H9 (cell line): ENCODE measurements around the gene LIAS. TPM values are rescaled to one million over a fixed set of nuclear protein-coding genes. Genes with fewer than 3 reads are reported as not detected.

Experiments used
- DNase-seq: peaks from one replicate; pipeline ENCODE4 v3.0.0-alpha.2; 2017
- H2AFZ ChIP-seq: one replicate; pipeline ENCODE4 v1.6.1; 2013; ENCODE audit warnings: mild to moderate bottlenecking, low read length, control low read depth, moderate library complexity
- H2AK5ac ChIP-seq: 2 replicates; pipeline ENCODE4 v1.6.1; 2013; ENCODE audit warnings: low read length, control low read depth, mixed read lengths; ENCODE audit not compliant: insufficient read length
- H2BK120ac ChIP-seq: one replicate; pipeline ENCODE4 v1.6.1; 2013; ENCODE audit warnings: low read depth, mild to moderate bottlenecking, low read length, control low read depth, inconsistent platforms; ENCODE audit not compliant: poor library complexity, severe bottlenecking
- H2BK12ac ChIP-seq: 2 replicates; pipeline ENCODE4 v1.6.1; 2013; ENCODE audit warnings: low read length, control low read depth, mixed read lengths, low read depth; ENCODE audit not compliant: insufficient read length
- H2BK15ac ChIP-seq: 2 replicates; pipeline ENCODE4 v1.6.1; 2013; ENCODE audit warnings: low read depth, low read length, control low read depth
- H2BK20ac ChIP-seq: one replicate; pipeline ENCODE4 v1.6.1; 2013; ENCODE audit warnings: low read depth, mild to moderate bottlenecking, low read length, control low read depth, inconsistent platforms; ENCODE audit not compliant: poor library complexity, severe bottlenecking
- H2BK5ac ChIP-seq: 2 replicates; pipeline ENCODE4 v1.6.1; 2013; ENCODE audit warnings: low read length, control low read depth, mixed read lengths; ENCODE audit not compliant: insufficient read length
- H3K14ac ChIP-seq: 2 replicates; pipeline ENCODE4 v1.6.1; 2013; ENCODE audit warnings: low read length, control low read depth; ENCODE audit not compliant: insufficient read depth
- H3K18ac ChIP-seq: 2 replicates; pipeline ENCODE4 v1.6.1; 2013; ENCODE audit warnings: low read depth, mild to moderate bottlenecking, mixed read lengths, low read length, control low read depth; ENCODE audit not compliant: insufficient read length
- H3K23ac ChIP-seq: 2 replicates; pipeline ENCODE4 v1.6.1; 2013; ENCODE audit warnings: low read length, control low read depth, mixed read lengths, low read depth; ENCODE audit not compliant: insufficient read length
- H3K23me2 ChIP-seq: 2 replicates; pipeline ENCODE4 v1.6.1; 2013; ENCODE audit warnings: low read depth, mild to moderate bottlenecking, mixed read lengths, low read length, control low read depth; ENCODE audit not compliant: insufficient read length, poor library complexity, severe bottlenecking
- H3K27ac ChIP-seq: 2 replicates; pipeline ENCODE4 v1.5.1; 2013; ENCODE audit warnings: low read length, control low read depth, mixed read lengths, low read depth; ENCODE audit not compliant: insufficient read length
- H3K27me3 ChIP-seq: 2 replicates; pipeline ENCODE4 v1.6.1; 2013; ENCODE audit warnings: low read length, control low read depth, inconsistent platforms; ENCODE audit not compliant: insufficient read depth
- H3K4ac ChIP-seq: 2 replicates; pipeline ENCODE4 v1.6.1; 2013; ENCODE audit warnings: low read depth, mild to moderate bottlenecking, control low read depth, inconsistent platforms, low read length, moderate library complexity
- H3K4me1 ChIP-seq: 2 replicates; pipeline ENCODE4 v1.6.1; 2013; ENCODE audit warnings: low read length, control low read depth, inconsistent platforms; ENCODE audit not compliant: insufficient read depth
- H3K4me2 ChIP-seq: 2 replicates; pipeline ENCODE4 v1.6.1; 2013; ENCODE audit warnings: low read length, control low read depth, mixed read lengths; ENCODE audit not compliant: insufficient read length, insufficient read depth
- H3K56ac ChIP-seq: 2 replicates; pipeline ENCODE4 v1.6.1; 2013; ENCODE audit warnings: low read depth, mild to moderate bottlenecking, mixed read lengths, low read length, control low read depth; ENCODE audit not compliant: insufficient read length
- H3K79me1 ChIP-seq: 2 replicates; pipeline ENCODE4 v1.6.1; 2013; ENCODE audit warnings: low read depth, mild to moderate bottlenecking, moderate library complexity, low read length, control low read depth, inconsistent platforms; ENCODE audit not compliant: insufficient read depth, poor library complexity, severe bottlenecking
- H3K79me2 ChIP-seq: 2 replicates; pipeline ENCODE4 v1.6.1; 2013; ENCODE audit warnings: low read length, control low read depth, inconsistent platforms; ENCODE audit not compliant: insufficient read depth
- H3K9ac ChIP-seq: 2 replicates; pipeline ENCODE4 v1.6.1; 2013; ENCODE audit warnings: low read length, control low read depth, mixed read lengths; ENCODE audit not compliant: insufficient read length; ENCODE audit errors: extremely low read depth
- H3K9me3 ChIP-seq: one replicate; pipeline ENCODE4 v1.6.1; 2013; ENCODE audit warnings: low read depth, low read length, inconsistent platforms; ENCODE audit not compliant: control insufficient read depth
- H3T11ph ChIP-seq: one replicate; pipeline ENCODE4 v1.6.1; 2013; ENCODE audit warnings: mild to moderate bottlenecking, low read length, control low read depth, inconsistent platforms
- H4K20me1 ChIP-seq: one replicate; pipeline ENCODE4 v1.6.1; 2013; ENCODE audit not compliant: control insufficient read depth, insufficient read length, insufficient read depth
- H4K5ac ChIP-seq: 2 replicates; pipeline ENCODE4 v1.6.1; 2013; ENCODE audit warnings: low read depth, mild to moderate bottlenecking, mixed read lengths, low read length, control low read depth; ENCODE audit not compliant: insufficient read length
- H4K8ac ChIP-seq: replicated peaks from 2 replicates; pipeline ENCODE4 v1.6.1; 2013; ENCODE audit warnings: low read length, control low read depth, mixed read lengths, low read depth; ENCODE audit not compliant: insufficient read length
- H4K91ac ChIP-seq: 2 replicates; pipeline ENCODE4 v1.6.1; 2013; ENCODE audit warnings: low read depth, mild to moderate bottlenecking, moderate library complexity, mixed read lengths, low read length, control low read depth; ENCODE audit not compliant: insufficient read length
- H3K27ac Mint-ChIP-seq, 3 experiments: 2 replicates in 2 of 3; 3 replicates in 1 of 3; pipeline ENCODE4 v1.8.0; 2020 to 2021; ENCODE audit warnings: mixed read lengths in 3 of 3, mild to moderate bottlenecking in 1 of 3, moderate library complexity in 1 of 3
- H3K27me3 Mint-ChIP-seq: 2 replicates; pipeline ENCODE4 v1.8.0; 2021; ENCODE audit warnings: low read depth, mild to moderate bottlenecking, moderate library complexity, mixed read lengths
- H3K36me3 Mint-ChIP-seq, 3 experiments: 2 replicates in 2 of 3; 3 replicates in 1 of 3; pipeline ENCODE4 v1.8.0; 2020 to 2021; ENCODE audit warnings: low read depth in 3 of 3, mixed read lengths in 3 of 3; ENCODE audit not compliant: insufficient read depth in 1 of 3
- H3K4me1 Mint-ChIP-seq, 2 experiments: 2 replicates each; pipeline ENCODE4 v1.8.0; 2020; ENCODE audit warnings: mixed read lengths in 2 of 2
- H3K4me3 Mint-ChIP-seq, 2 experiments: 2 replicates in 1 of 2; 3 replicates in 1 of 2; pipeline ENCODE4 v1.8.0; 2020 to 2021; ENCODE audit warnings: mild to moderate bottlenecking in 2 of 2, mixed read lengths in 2 of 2, moderate library complexity in 1 of 2
- H3K9me3 Mint-ChIP-seq, 2 experiments: 2 replicates in 1 of 2; 3 replicates in 1 of 2; pipeline ENCODE4 v1.8.0; 2020; ENCODE audit warnings: mild to moderate bottlenecking in 2 of 2, mixed read lengths in 2 of 2, moderate library complexity in 1 of 2
- WGBS: extraction: QIAGEN DNeasy Blood & Tissue Kit; methylation state at CpG from one replicate; pipeline ENCODE4 v1.1.7; 2013; ENCODE audit warnings: missing lambda C conversion rate, low lambda C conversion rate, mixed read lengths; ENCODE audit not compliant: insufficient read length; ENCODE audit errors: extremely low coverage; 5-methylcytosine and 5-hydroxymethylcytosine counted together
- total RNA-seq: library from RNA; stranded (reverse); gene quantifications from 2 replicates; pipeline ENCODE4 v1.2.1, GENCODE V29; 2021
- TF ChIP-seq, protein P1 (sequence below): fragments of 200-600 bp; sonication (generic); conservative IDR thresholded peaks from 3 replicates; pipeline ENCODE4 v1.8.0; 2021; ENCODE audit warnings: antibody characterized with exemption, mild to moderate bottlenecking

LIAS gene
- total RNA-seq, 1 experiment from 2014 or later = 18.5 TPM

DNA sequence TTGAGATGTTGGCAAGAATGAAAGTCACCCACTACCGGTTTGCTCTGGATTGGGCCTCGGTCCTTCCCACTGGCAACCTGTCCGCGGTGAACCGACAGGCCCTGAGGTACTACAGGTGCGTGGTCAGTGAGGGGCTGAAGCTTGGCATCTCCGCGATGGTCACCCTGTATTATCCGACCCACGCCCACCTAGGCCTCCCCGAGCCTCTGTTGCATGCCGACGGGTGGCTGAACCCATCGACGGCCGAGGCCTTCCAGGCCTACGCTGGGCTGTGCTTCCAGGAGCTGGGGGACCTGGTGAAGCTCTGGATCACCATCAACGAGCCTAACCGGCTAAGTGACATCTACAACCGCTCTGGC is 12.4 kb upstream of the LIAS start:
- no peak overlapping the region for H2BK12ac ChIP-seq
- no peak overlapping the region for H3K27ac ChIP-seq
- H4K91ac ChIP-seq = no peak overlapping the region
- Mint-ChIP-seq H3K4me1 (peaks cover 0 to 3% of the 10 kb centered on the region in 2 experiments; a peak in 1 of 4 replicates), H3K36me3 (peaks cover 0 to 16% (median 5%) of the 10 kb centered on the region in 3 experiments; a peak in 3 of 7 replicates), H3K27ac (peak overlapping the region in 2 of 3 experiments; percentile 18 to 70; a peak in 1 of 7 replicates), H3K27me3 (no peaks in the 10 kb centered on the region), H3K9me3 (no peaks in the 10 kb centered on the region), H3K4me3 (peak overlapping the region in 1 of 2 experiments; percentile 66; a peak in 2 of 5 replicates)
- no peak overlapping the region for H3K23ac ChIP-seq
- H3K9ac ChIP-seq = no peak overlapping the region
- no peak overlapping the region for H4K5ac ChIP-seq
- TF ChIP-seq, protein P1, sequence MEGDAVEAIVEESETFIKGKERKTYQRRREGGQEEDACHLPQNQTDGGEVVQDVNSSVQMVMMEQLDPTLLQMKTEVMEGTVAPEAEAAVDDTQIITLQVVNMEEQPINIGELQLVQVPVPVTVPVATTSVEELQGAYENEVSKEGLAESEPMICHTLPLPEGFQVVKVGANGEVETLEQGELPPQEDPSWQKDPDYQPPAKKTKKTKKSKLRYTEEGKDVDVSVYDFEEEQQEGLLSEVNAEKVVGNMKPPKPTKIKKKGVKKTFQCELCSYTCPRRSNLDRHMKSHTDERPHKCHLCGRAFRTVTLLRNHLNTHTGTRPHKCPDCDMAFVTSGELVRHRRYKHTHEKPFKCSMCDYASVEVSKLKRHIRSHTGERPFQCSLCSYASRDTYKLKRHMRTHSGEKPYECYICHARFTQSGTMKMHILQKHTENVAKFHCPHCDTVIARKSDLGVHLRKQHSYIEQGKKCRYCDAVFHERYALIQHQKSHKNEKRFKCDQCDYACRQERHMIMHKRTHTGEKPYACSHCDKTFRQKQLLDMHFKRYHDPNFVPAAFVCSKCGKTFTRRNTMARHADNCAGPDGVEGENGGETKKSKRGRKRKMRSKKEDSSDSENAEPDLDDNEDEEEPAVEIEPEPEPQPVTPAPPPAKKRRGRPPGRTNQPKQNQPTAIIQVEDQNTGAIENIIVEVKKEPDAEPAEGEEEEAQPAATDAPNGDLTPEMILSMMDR = no peak
- DNase-seq = no peak
- no peak overlapping the region for H3K56ac ChIP-seq
- peak overlapping the region; percentile 41 for H3K18ac ChIP-seq
- no peaks in the 10 kb centered on the region for H3K27me3 ChIP-seq
- no peak overlapping the region for H4K8ac ChIP-seq
- WGBS = no CpG with 5 or more reads among the region's 20 CpGs
- no peaks in the 10 kb centered on the region for H3K79me1 ChIP-seq
- no peak overlapping the region for H2AFZ ChIP-seq
- no peak overlapping the region for H2BK5ac ChIP-seq
- no peak overlapping the region for H2AK5ac ChIP-seq
- H3K23me2 ChIP-seq = no peaks in the 10 kb centered on the region
- no peak overlapping the region for H2BK120ac ChIP-seq
- no peaks in the 10 kb centered on the region for H3K79me2 ChIP-seq
- H2BK20ac ChIP-seq = no peak overlapping the region
- no peak overlapping the region for H2BK15ac ChIP-seq
- H4K20me1 ChIP-seq = no peaks in the 10 kb centered on the region
- H3K4ac ChIP-seq = no peak overlapping the region
- H3K4me2 ChIP-seq = no peak overlapping the region
- H3K9me3 ChIP-seq = no peaks in the 10 kb centered on the region
- peak overlapping the region; percentile 21; the same call in 1 of the 2 replicates for H3K14ac ChIP-seq
- no peak overlapping the region for H3T11ph ChIP-seq
- H3K4me1 ChIP-seq = no peaks in the 10 kb centered on the region
